ENCODE measurements around the gene NDEL1. TPM values are rescaled to one million over a fixed set of nuclear protein-coding genes. Genes with fewer than 3 reads are reported as not detected.

NDEL1 gene
- total RNA-seq, 1 experiment from 2014 or later, result 34.7 TPM

- no peak for TF ChIP-seq GRHL2 (CRISPR knock-in tag; IDR thresholded peaks at IDR 0.05; ENCODE audit: insufficient replicate concordance, severe bottlenecking)
- TF ChIP-seq FOXJ3 (CRISPR knock-in tag; IDR thresholded peaks at IDR 0.05; ENCODE audit: borderline replicate concordance), result no peak
- TF ChIP-seq, protein P1, sequence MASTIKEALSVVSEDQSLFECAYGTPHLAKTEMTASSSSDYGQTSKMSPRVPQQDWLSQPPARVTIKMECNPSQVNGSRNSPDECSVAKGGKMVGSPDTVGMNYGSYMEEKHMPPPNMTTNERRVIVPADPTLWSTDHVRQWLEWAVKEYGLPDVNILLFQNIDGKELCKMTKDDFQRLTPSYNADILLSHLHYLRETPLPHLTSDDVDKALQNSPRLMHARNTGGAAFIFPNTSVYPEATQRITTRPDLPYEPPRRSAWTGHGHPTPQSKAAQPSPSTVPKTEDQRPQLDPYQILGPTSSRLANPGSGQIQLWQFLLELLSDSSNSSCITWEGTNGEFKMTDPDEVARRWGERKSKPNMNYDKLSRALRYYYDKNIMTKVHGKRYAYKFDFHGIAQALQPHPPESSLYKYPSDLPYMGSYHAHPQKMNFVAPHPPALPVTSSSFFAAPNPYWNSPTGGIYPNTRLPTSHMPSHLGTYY (CRISPR knock-in tag; IDR thresholded peaks at IDR 0.05), result no peak
- TF ChIP-seq, protein P2, sequence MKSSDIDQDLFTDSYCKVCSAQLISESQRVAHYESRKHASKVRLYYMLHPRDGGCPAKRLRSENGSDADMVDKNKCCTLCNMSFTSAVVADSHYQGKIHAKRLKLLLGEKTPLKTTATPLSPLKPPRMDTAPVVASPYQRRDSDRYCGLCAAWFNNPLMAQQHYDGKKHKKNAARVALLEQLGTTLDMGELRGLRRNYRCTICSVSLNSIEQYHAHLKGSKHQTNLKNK (CRISPR knock-in tag; IDR thresholded peaks at IDR 0.05), result no peak
- TF ChIP-seq PRDM15 (CRISPR knock-in tag; IDR thresholded peaks at IDR 0.05), result no peak
- no peak for TF ChIP-seq RORB (CRISPR knock-in tag; IDR thresholded peaks at IDR 0.05)
- TF ChIP-seq, protein P3, sequence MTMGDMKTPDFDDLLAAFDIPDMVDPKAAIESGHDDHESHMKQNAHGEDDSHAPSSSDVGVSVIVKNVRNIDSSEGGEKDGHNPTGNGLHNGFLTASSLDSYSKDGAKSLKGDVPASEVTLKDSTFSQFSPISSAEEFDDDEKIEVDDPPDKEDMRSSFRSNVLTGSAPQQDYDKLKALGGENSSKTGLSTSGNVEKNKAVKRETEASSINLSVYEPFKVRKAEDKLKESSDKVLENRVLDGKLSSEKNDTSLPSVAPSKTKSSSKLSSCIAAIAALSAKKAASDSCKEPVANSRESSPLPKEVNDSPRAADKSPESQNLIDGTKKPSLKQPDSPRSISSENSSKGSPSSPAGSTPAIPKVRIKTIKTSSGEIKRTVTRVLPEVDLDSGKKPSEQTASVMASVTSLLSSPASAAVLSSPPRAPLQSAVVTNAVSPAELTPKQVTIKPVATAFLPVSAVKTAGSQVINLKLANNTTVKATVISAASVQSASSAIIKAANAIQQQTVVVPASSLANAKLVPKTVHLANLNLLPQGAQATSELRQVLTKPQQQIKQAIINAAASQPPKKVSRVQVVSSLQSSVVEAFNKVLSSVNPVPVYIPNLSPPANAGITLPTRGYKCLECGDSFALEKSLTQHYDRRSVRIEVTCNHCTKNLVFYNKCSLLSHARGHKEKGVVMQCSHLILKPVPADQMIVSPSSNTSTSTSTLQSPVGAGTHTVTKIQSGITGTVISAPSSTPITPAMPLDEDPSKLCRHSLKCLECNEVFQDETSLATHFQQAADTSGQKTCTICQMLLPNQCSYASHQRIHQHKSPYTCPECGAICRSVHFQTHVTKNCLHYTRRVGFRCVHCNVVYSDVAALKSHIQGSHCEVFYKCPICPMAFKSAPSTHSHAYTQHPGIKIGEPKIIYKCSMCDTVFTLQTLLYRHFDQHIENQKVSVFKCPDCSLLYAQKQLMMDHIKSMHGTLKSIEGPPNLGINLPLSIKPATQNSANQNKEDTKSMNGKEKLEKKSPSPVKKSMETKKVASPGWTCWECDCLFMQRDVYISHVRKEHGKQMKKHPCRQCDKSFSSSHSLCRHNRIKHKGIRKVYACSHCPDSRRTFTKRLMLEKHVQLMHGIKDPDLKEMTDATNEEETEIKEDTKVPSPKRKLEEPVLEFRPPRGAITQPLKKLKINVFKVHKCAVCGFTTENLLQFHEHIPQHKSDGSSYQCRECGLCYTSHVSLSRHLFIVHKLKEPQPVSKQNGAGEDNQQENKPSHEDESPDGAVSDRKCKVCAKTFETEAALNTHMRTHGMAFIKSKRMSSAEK (CRISPR knock-in tag; IDR thresholded peaks at IDR 0.05; ENCODE audit: borderline replicate concordance), result no peak
- no peak for TF ChIP-seq SOX15 (CRISPR knock-in tag; IDR thresholded peaks at IDR 0.05)
- TF ChIP-seq TEAD4 (CRISPR knock-in tag; IDR thresholded peaks at IDR 0.05), result no peak
- TF ChIP-seq KAT7 (CRISPR knock-in tag; IDR thresholded peaks at IDR 0.05; ENCODE audit: borderline replicate concordance), result no peak
Measured at GRCh38 chr17:8480011-8480976, 44.6 kb downstream of the NDEL1 start (continued).

DNA sequence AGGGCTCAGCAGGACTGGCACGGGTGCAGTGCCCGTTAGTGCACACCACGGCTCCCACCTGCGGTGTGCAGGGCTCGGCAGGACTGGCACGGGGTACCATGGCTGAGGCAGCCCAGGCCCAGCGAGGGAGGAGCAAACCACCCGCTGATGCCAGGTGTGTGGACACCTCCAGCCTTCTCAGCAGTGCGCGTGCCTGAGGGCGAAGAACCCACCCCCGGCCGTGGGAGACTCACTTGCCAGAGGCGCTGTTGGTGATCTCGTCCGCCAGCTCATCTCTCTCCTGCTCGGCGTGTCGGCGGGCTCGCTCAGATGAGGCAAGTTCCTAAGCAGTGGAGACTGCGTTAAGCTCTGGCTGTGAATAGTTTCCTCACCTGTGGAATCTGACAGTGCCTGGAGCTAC is 45.4 kb downstream of the NDEL1 start:
- Mint-ChIP-seq H3K4me3 (no peak overlapping the region), H3K27ac (no peak overlapping the region), H3K36me3 (peaks cover 89% of the 10 kb centered on the region), H3K4me1 (no peaks in the 10 kb centered on the region), H3K27me3 (ENCODE audit: low read depth) (no peaks in the 10 kb centered on the region), H3K9me3 (peaks cover 6% of the 10 kb centered on the region; the same call in 1 of the 2 replicates)
- POLR2A ChIA-PET, result no interaction called here
- ATAC-seq (no peak), DNase-seq (ENCODE audit: low spot score) (no peak)
- CTCF ChIA-PET, result interaction anchor here (2.2 kb wide), 1 partner anchor 71 kb away, joined by 9 read pairs; no protein-coding TSS in a partner anchor
- TF ChIP-seq, protein P4, sequence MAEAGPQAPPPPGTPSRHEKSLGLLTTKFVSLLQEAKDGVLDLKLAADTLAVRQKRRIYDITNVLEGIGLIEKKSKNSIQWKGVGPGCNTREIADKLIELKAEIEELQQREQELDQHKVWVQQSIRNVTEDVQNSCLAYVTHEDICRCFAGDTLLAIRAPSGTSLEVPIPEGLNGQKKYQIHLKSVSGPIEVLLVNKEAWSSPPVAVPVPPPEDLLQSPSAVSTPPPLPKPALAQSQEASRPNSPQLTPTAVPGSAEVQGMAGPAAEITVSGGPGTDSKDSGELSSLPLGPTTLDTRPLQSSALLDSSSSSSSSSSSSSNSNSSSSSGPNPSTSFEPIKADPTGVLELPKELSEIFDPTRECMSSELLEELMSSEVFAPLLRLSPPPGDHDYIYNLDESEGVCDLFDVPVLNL (CRISPR knock-in tag; IDR thresholded peaks at IDR 0.05; ENCODE audit: borderline replicate concordance, low read depth), result no peak
- TF ChIP-seq, protein P5, sequence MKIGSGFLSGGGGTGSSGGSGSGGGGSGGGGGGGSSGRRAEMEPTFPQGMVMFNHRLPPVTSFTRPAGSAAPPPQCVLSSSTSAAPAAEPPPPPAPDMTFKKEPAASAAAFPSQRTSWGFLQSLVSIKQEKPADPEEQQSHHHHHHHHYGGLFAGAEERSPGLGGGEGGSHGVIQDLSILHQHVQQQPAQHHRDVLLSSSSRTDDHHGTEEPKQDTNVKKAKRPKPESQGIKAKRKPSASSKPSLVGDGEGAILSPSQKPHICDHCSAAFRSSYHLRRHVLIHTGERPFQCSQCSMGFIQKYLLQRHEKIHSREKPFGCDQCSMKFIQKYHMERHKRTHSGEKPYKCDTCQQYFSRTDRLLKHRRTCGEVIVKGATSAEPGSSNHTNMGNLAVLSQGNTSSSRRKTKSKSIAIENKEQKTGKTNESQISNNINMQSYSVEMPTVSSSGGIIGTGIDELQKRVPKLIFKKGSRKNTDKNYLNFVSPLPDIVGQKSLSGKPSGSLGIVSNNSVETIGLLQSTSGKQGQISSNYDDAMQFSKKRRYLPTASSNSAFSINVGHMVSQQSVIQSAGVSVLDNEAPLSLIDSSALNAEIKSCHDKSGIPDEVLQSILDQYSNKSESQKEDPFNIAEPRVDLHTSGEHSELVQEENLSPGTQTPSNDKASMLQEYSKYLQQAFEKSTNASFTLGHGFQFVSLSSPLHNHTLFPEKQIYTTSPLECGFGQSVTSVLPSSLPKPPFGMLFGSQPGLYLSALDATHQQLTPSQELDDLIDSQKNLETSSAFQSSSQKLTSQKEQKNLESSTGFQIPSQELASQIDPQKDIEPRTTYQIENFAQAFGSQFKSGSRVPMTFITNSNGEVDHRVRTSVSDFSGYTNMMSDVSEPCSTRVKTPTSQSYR (CRISPR knock-in tag; IDR thresholded peaks at IDR 0.05), result no peak
- TF ChIP-seq NFATC4 (CRISPR knock-in tag; IDR thresholded peaks at IDR 0.05) (no peak), GTF2I (CRISPR knock-in tag; conservative IDR thresholded peaks at IDR 0.05) (no peak), ZNF512 (CRISPR knock-in tag; IDR thresholded peaks at IDR 0.05; ENCODE audit: borderline replicate concordance) (no peak), HMGA2 (CRISPR knock-in tag; IDR thresholded peaks at IDR 0.05) (no peak), TEAD1 (CRISPR knock-in tag; IDR thresholded peaks at IDR 0.05) (no peak), FOXK1 (CRISPR knock-in tag; IDR thresholded peaks at IDR 0.05) (no peak), ZNF263 (CRISPR knock-in tag; IDR thresholded peaks at IDR 0.05; ENCODE audit: low read depth) (no peak)

All from WTC11 (cell line).